Esophagus muscularis mucosa (tissue), 4 donors: ENCODE data around the gene SDC4.

ENCODE experiments used
- CTCF ChIP-seq, 3 experiments: fragments of 200-600 bp in 2 of 3; fragments of 450-650 bp in 1 of 3; sonication (generic) in 2 of 3; IDR thresholded peaks; one replicate each; pipeline ENCODE4 v1.5.1; 2017 to 2019; ENCODE audit warnings: antibody characterized with exemption in 3 of 3, mild to moderate bottlenecking in 2 of 3, moderate library complexity in 1 of 3
- EP300 ChIP-seq: sonication (generic); formaldehyde crosslinking; IDR thresholded peaks from one replicate; pipeline ENCODE4 v1.6.1; 2017; ENCODE audit warnings: antibody characterized with exemption
- POLR2A ChIP-seq: fragments of 450-650 bp; IDR thresholded peaks from one replicate; pipeline ENCODE4 v1.6.1; 2017; ENCODE audit warnings: antibody characterized with exemption, moderate library complexity, mild to moderate bottlenecking, low read depth
- POLR2AphosphoS5 ChIP-seq, 2 donors: sonication (generic); formaldehyde crosslinking; IDR thresholded peaks; one replicate each; pipeline ENCODE4 v1.6.1; 2017; ENCODE audit warnings: antibody characterized with exemption in 2 of 2

GRCh38 chr20:45318948-45319347, 29.3 kb downstream of the SDC4 start:
- no peak for TF ChIP-seq CTCF (IDR thresholded peaks at IDR 0.05)
- TF ChIP-seq POLR2A, result no peak
- no peak for TF ChIP-seq POLR2AphosphoS5 (IDR thresholded peaks at IDR 0.05)
- no peak for TF ChIP-seq EP300
